ENCODE measurements around the gene SPOCK3. TPM values are rescaled to one million over a fixed set of nuclear protein-coding genes. Genes with fewer than 3 reads are reported as not detected.

The SPOCK3 gene
- total RNA-seq, 2 donors from 2014 or later = not detected

GRCh38 chr4:166838975-166839614 is 395.2 kb downstream of the SPOCK3 start:
- H3K4me3 ChIP-seq = no peak overlapping the region
- no peak for TF ChIP-seq CTCF (IDR thresholded peaks at IDR 0.05)
- H3K4me1 ChIP-seq = no peaks in the 10 kb centered on the region
- H3K36me3 ChIP-seq = no peaks in the 10 kb centered on the region
- no peak for DNase-seq (ENCODE audit: low spot score)
- no peaks in the 10 kb centered on the region for H3K27me3 ChIP-seq
- H3K27ac ChIP-seq = no peak overlapping the region
- no peaks in the 10 kb centered on the region for H3K9me3 ChIP-seq

- no peak overlapping the region for H3K27ac ChIP-seq
- H3K4me3 ChIP-seq = no peak overlapping the region
- no peak for DNase-seq (ENCODE audit: low spot score)
- H3K27me3 ChIP-seq = no peaks in the 10 kb centered on the region
- no peaks in the 10 kb centered on the region for H3K9me3 ChIP-seq
- H3K36me3 ChIP-seq = no peaks in the 10 kb centered on the region
- no peaks in the 10 kb centered on the region for H3K4me1 ChIP-seq
- TF ChIP-seq CTCF (IDR thresholded peaks at IDR 0.05) = no peak
These were observed 397.4 kb downstream of the SPOCK3 start for GRCh38 chr4:166836865-166837264.

GRCh38 chr4:166827629-166828028 is 406.7 kb downstream of the SPOCK3 start:
- DNase-seq (ENCODE audit: low spot score) = no peak
- no peak for TF ChIP-seq CTCF (IDR thresholded peaks at IDR 0.05)
- H3K27ac ChIP-seq = no peak overlapping the region

GRCh38 chr4:166827167-166827566 is 407.1 kb downstream of the SPOCK3 start:
- H3K9me3 ChIP-seq = no peaks in the 10 kb centered on the region
- no peak overlapping the region for H3K27ac ChIP-seq
- TF ChIP-seq CTCF (IDR thresholded peaks at IDR 0.05) = no peak
- no peaks in the 10 kb centered on the region for H3K4me1 ChIP-seq
- no peaks in the 10 kb centered on the region for H3K27me3 ChIP-seq
- no peak overlapping the region for H3K4me3 ChIP-seq
- DNase-seq (ENCODE audit: low spot score) = no peak
- no peaks in the 10 kb centered on the region for H3K36me3 ChIP-seq

More at GRCh38 chr4:166827629-166828028, 406.7 kb downstream of the SPOCK3 start:
- Histone ChIP-seq H3K9me3 (no peaks in the 10 kb centered on the region), H3K36me3 (no peaks in the 10 kb centered on the region), H3K27me3 (no peaks in the 10 kb centered on the region), H3K4me3 (no peak overlapping the region), H3K4me1 (no peaks in the 10 kb centered on the region)

GRCh38 chr4:166823848-166824247 is 410.4 kb downstream of the SPOCK3 start:
- no peak for DNase-seq (ENCODE audit: low spot score)
- no peak for TF ChIP-seq CTCF (IDR thresholded peaks at IDR 0.05)
- H3K9me3 ChIP-seq = no peaks in the 10 kb centered on the region
- no peaks in the 10 kb centered on the region for H3K27me3 ChIP-seq
- H3K36me3 ChIP-seq = no peaks in the 10 kb centered on the region
- no peaks in the 10 kb centered on the region for H3K4me1 ChIP-seq
- H3K4me3 ChIP-seq = no peak overlapping the region
- H3K27ac ChIP-seq = no peak overlapping the region

- DNase-seq (ENCODE audit: low spot score) = no peak
- Histone ChIP-seq H3K27me3 (no peaks in the 10 kb centered on the region), H3K9me3 (no peaks in the 10 kb centered on the region), H3K4me3 (no peak overlapping the region), H3K27ac (no peak overlapping the region), H3K4me1 (no peaks in the 10 kb centered on the region), H3K36me3 (no peaks in the 10 kb centered on the region)
- no peak for TF ChIP-seq CTCF (IDR thresholded peaks at IDR 0.05)
These were observed 411.2 kb downstream of the SPOCK3 start for GRCh38 chr4:166823126-166823525.
